ENCODE measurements around the gene PPT1. TPM values are rescaled to one million over a fixed set of nuclear protein-coding genes. Genes with fewer than 3 reads are reported as not detected.

PPT1 gene
- polyA plus RNA-seq, 1 donor from 2014 or later = 64.6 TPM

GRCh38 chr1:40075266-40075665 is 21.8 kb downstream of the PPT1 start:
- Histone ChIP-seq H3K79me2 (replicated peaks; ENCODE audit: insufficient read depth, low read length) (no peaks in the 10 kb centered on the region), H4K20me1 (ENCODE audit: insufficient read depth) (no peaks in the 10 kb centered on the region), H3K36me3 (ENCODE audit: insufficient read depth, low read length) (peaks cover 11% of the 10 kb centered on the region), H3K4me2 (ENCODE audit: low read length) (no peak overlapping the region), H3K27ac (ENCODE audit: low read length) (no peak overlapping the region), H3K9me3 (ENCODE audit: low read length) (no peaks in the 10 kb centered on the region), H2AFZ (ENCODE audit: low read depth, low read length) (no peak overlapping the region), H3K4me3 (ENCODE audit: low read length) (no peak overlapping the region), H3K9ac (ENCODE audit: low read length) (no peak overlapping the region), H3K9me2 (ENCODE audit: insufficient read depth, low read length) (no peaks in the 10 kb centered on the region), H3F3A (ENCODE audit: insufficient read depth, low read length, poor library complexity, severe bottlenecking) (no peaks in the 10 kb centered on the region), H3K27me3 (ENCODE audit: insufficient read depth, low read depth, low read length) (no peaks in the 10 kb centered on the region)
- TF ChIP-seq EP300 (conservative IDR thresholded peaks at IDR 0.05; ENCODE audit: poor library complexity, severe bottlenecking) (no peak), SMC3 (conservative IDR thresholded peaks at IDR 0.05; ENCODE audit: poor library complexity) (no peak), REST (IDR thresholded peaks at IDR 0.05; ENCODE audit: borderline replicate concordance) (no peak), CTCF (IDR thresholded peaks at IDR 0.05; ENCODE audit: poor library complexity, severe bottlenecking) (no peak), EZH2 (IDR thresholded peaks at IDR 0.05; ENCODE audit: borderline replicate concordance, insufficient read depth, low read length, poor library complexity, severe bottlenecking) (no peak), RAD21 (conservative IDR thresholded peaks at IDR 0.05) (no peak), POLR2AphosphoS5 (IDR thresholded peaks at IDR 0.05) (no peak), TAF1 (IDR thresholded peaks at IDR 0.05; ENCODE audit: low read depth) (no peak), MXI1 (conservative IDR thresholded peaks at IDR 0.05; ENCODE audit: poor library complexity, severe bottlenecking) (no peak)

- no peak overlapping the region for H2AFZ ChIP-seq (ENCODE audit: low read depth, low read length)
- H3K27me3 ChIP-seq (ENCODE audit: insufficient read depth, low read depth, low read length) = no peaks in the 10 kb centered on the region
- H3F3A ChIP-seq (ENCODE audit: insufficient read depth, low read length, poor library complexity, severe bottlenecking) = no peaks in the 10 kb centered on the region
- no peak overlapping the region for H3K27ac ChIP-seq (ENCODE audit: low read length)
- H3K36me3 ChIP-seq (ENCODE audit: insufficient read depth, low read length) = peaks cover 21% of the 10 kb centered on the region
- H3K4me3 ChIP-seq (ENCODE audit: low read length) = no peak overlapping the region
- H3K4me2 ChIP-seq (ENCODE audit: low read length) = no peak overlapping the region
- no peak for TF ChIP-seq MXI1 (conservative IDR thresholded peaks at IDR 0.05; ENCODE audit: poor library complexity, severe bottlenecking)
- no peak for TF ChIP-seq CTCF (IDR thresholded peaks at IDR 0.05; ENCODE audit: poor library complexity, severe bottlenecking)
- TF ChIP-seq POLR2AphosphoS5 (IDR thresholded peaks at IDR 0.05) = no peak
- TF ChIP-seq EZH2 (IDR thresholded peaks at IDR 0.05; ENCODE audit: borderline replicate concordance, insufficient read depth, low read length, poor library complexity, severe bottlenecking) = no peak
- no peak for TF ChIP-seq REST (IDR thresholded peaks at IDR 0.05; ENCODE audit: borderline replicate concordance)
- TF ChIP-seq RAD21 (conservative IDR thresholded peaks at IDR 0.05) = no peak
- TF ChIP-seq SMC3 (conservative IDR thresholded peaks at IDR 0.05; ENCODE audit: poor library complexity) = no peak
- TF ChIP-seq EP300 (conservative IDR thresholded peaks at IDR 0.05; ENCODE audit: poor library complexity, severe bottlenecking) = no peak
- no peak for TF ChIP-seq TAF1 (IDR thresholded peaks at IDR 0.05; ENCODE audit: low read depth)
- H4K20me1 ChIP-seq (ENCODE audit: insufficient read depth) = no peaks in the 10 kb centered on the region
- no peaks in the 10 kb centered on the region for H3K9me3 ChIP-seq (ENCODE audit: low read length)
- H3K9me2 ChIP-seq (ENCODE audit: insufficient read depth, low read length) = no peaks in the 10 kb centered on the region
- H3K79me2 ChIP-seq (replicated peaks; ENCODE audit: insufficient read depth, low read length) = no peaks in the 10 kb centered on the region
- no peak overlapping the region for H3K9ac ChIP-seq (ENCODE audit: low read length)
Observed at GRCh38 chr1:40073062-40073461, 24.0 kb downstream of the PPT1 start.
